Mammary epithelial cell (primary cell): ENCODE results near the gene ADAM15.

Experiments
- EZH2 ChIP-seq: IDR thresholded peaks from 2 replicates; pipeline ENCODE4 v1.6.1; 2012; ENCODE audit warnings: low read length, inconsistent platforms, borderline replicate concordance
- TF ChIP-seq, protein P1 (sequence below), 2 donors: IDR thresholded peaks in 1 of 2; conservative IDR thresholded peaks in 1 of 2; 2 replicates each; pipeline ENCODE4 v1.5.1; 2011 to 2012; ENCODE audit warnings: inconsistent platforms in 2 of 2, low read length in 2 of 2, mild to moderate bottlenecking in 2 of 2, control low read depth in 1 of 2, low read depth in 1 of 2; ENCODE audit not compliant: insufficient read depth in 1 of 2; ENCODE audit errors: extremely low read depth in 1 of 2

DNA sequence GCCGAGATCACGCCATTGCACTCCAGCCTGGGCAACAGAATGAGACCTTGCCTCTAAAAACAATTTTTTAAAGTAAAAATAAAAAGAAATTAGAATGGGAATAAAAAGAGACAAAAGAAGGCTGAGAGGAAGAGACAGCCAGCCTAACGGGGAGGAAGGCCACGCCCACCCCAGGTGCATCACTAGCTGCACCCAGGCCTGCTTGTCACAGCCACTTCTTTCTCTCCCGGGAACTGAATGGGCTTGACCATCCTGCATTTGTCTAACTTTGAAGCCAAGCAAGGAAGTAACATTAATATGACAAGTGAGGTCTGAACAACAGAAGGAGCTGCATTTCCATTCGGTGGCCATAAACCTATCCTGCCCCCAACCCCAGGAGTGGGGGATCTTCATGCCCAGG lies 55.7 kb downstream of the ADAM15 start:
- TF ChIP-seq, protein P1, sequence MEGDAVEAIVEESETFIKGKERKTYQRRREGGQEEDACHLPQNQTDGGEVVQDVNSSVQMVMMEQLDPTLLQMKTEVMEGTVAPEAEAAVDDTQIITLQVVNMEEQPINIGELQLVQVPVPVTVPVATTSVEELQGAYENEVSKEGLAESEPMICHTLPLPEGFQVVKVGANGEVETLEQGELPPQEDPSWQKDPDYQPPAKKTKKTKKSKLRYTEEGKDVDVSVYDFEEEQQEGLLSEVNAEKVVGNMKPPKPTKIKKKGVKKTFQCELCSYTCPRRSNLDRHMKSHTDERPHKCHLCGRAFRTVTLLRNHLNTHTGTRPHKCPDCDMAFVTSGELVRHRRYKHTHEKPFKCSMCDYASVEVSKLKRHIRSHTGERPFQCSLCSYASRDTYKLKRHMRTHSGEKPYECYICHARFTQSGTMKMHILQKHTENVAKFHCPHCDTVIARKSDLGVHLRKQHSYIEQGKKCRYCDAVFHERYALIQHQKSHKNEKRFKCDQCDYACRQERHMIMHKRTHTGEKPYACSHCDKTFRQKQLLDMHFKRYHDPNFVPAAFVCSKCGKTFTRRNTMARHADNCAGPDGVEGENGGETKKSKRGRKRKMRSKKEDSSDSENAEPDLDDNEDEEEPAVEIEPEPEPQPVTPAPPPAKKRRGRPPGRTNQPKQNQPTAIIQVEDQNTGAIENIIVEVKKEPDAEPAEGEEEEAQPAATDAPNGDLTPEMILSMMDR (conservative IDR thresholded peaks at IDR 0.05 in 1 of 2, IDR thresholded peaks at IDR 0.05 in 1 of 2; ENCODE audit: extremely low read depth in 1 of 2, insufficient read depth in 1 of 2, low read depth in 1 of 2, low read length in 2 of 2): no peak
- TF ChIP-seq EZH2: no peak
